ENCODE results near the gene PUS7L. TPM values are rescaled to one million over a fixed set of nuclear protein-coding genes. Genes with fewer than 3 reads are reported as not detected.
"Not testable (repeated sequence)": the region's sequence is repeated elsewhere in the genome, so short reads cannot be mapped to it uniquely, and the experiment has no call there.

Gene PUS7L
- total RNA-seq, 4 donors from 2014 or later: 3.0 to 16.3 (median 9.5) TPM

GRCh38 chr12:43692064-43692463 lies 66.5 kb downstream of the PUS7L start:
- Histone ChIP-seq H3K36me3 (no peaks in the 10 kb centered on the region), H3K4me3 (no peak overlapping the region), H3K4me1 (no peaks in the 10 kb centered on the region), H3K27me3 (no peaks in the 10 kb centered on the region), H3K27ac (no peak overlapping the region), H3K9me3 (no peaks in the 10 kb centered on the region)
- TF ChIP-seq POLR2A (IDR thresholded peaks at IDR 0.05) (no peak), EP300 (IDR thresholded peaks at IDR 0.05; ENCODE audit: low read depth) (no peak), POLR2AphosphoS5 (IDR thresholded peaks at IDR 0.05) (no peak)
- TF ChIP-seq, protein P1, sequence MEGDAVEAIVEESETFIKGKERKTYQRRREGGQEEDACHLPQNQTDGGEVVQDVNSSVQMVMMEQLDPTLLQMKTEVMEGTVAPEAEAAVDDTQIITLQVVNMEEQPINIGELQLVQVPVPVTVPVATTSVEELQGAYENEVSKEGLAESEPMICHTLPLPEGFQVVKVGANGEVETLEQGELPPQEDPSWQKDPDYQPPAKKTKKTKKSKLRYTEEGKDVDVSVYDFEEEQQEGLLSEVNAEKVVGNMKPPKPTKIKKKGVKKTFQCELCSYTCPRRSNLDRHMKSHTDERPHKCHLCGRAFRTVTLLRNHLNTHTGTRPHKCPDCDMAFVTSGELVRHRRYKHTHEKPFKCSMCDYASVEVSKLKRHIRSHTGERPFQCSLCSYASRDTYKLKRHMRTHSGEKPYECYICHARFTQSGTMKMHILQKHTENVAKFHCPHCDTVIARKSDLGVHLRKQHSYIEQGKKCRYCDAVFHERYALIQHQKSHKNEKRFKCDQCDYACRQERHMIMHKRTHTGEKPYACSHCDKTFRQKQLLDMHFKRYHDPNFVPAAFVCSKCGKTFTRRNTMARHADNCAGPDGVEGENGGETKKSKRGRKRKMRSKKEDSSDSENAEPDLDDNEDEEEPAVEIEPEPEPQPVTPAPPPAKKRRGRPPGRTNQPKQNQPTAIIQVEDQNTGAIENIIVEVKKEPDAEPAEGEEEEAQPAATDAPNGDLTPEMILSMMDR (IDR thresholded peaks at IDR 0.05): no peak
- in situ Hi-C loops (cut with MboI; ENCODE audit: low pct_ligation_motif_present in 1 of 4, low pct_unique_long_range_greater_than_20kb in 1 of 4, low sequenced_read_pairs in 3 of 4) (no loop called here), intact Hi-C loops (cut with DNase I; ENCODE audit: low total_unique reads) (no loop called here)
- DNase-seq: no peak
- 30 to 39% methylated on average over 1 of the region's 1 CpG for WGBS, 2 donors (ENCODE audit: low coverage in 1 of 2)

- DNase-seq; H3K36me3 ChIP-seq; H3K27me3 ChIP-seq; H3K4me3 ChIP-seq; intact Hi-C loops (cut with DNase I; ENCODE audit: low total_unique reads); H3K4me1 ChIP-seq; H3K27ac ChIP-seq; in situ Hi-C loops (cut with MboI; ENCODE audit: low pct_ligation_motif_present in 1 of 4, low pct_unique_long_range_greater_than_20kb in 1 of 4, low sequenced_read_pairs in 3 of 4); H3K9me3 ChIP-seq: not testable (repeated sequence)
- WGBS, 2 donors (ENCODE audit: low coverage in 1 of 2): 95% methylated on average over 24 of the region's 30 CpGs; no CpG with 5 or more reads in 1 of the 2 donors
Observed at GRCh38 chr12:43685491-43685890, 73.1 kb downstream of the PUS7L start.

GRCh38 chr12:43676183-43676813 lies 82.3 kb downstream of the PUS7L start:
- DNase-seq: no peak

GRCh38 chr12:43675048-43675904 lies 83.3 kb downstream of the PUS7L start:
- in situ Hi-C loops (cut with MboI; ENCODE audit: low pct_ligation_motif_present in 1 of 4, low pct_unique_long_range_greater_than_20kb in 1 of 4, low sequenced_read_pairs in 3 of 4): no loop called here
- no peak for DNase-seq
- 69% methylated on average over 5 of the region's 6 CpGs; no CpG with 5 or more reads in 1 of the 2 donors for WGBS, 2 donors (ENCODE audit: low coverage in 1 of 2)
- intact Hi-C loops (cut with DNase I; ENCODE audit: low total_unique reads): no loop called here
- no peak for TF ChIP-seq POLR2AphosphoS5 (IDR thresholded peaks at IDR 0.05)
- no peak for TF ChIP-seq EP300 (IDR thresholded peaks at IDR 0.05; ENCODE audit: low read depth)
- no peak for TF ChIP-seq POLR2A (IDR thresholded peaks at IDR 0.05)
- TF ChIP-seq, protein P1 (IDR thresholded peaks at IDR 0.05): no peak
- no peaks in the 10 kb centered on the region for H3K9me3 ChIP-seq
- no peak overlapping the region for H3K27ac ChIP-seq
- no peaks in the 10 kb centered on the region for H3K4me1 ChIP-seq
- H3K36me3 ChIP-seq: no peaks in the 10 kb centered on the region
- H3K27me3 ChIP-seq: no peaks in the 10 kb centered on the region
- H3K4me3 ChIP-seq: no peak overlapping the region

More at GRCh38 chr12:43676183-43676813, 82.3 kb downstream of the PUS7L start:
- no peak overlapping the region for H3K4me3 ChIP-seq
- in situ Hi-C loops (cut with MboI; ENCODE audit: low pct_ligation_motif_present in 1 of 4, low pct_unique_long_range_greater_than_20kb in 1 of 4, low sequenced_read_pairs in 3 of 4) (no loop called here), intact Hi-C loops (cut with DNase I; ENCODE audit: low total_unique reads) (no loop called here)
- H3K9me3 ChIP-seq: no peaks in the 10 kb centered on the region
- H3K27me3 ChIP-seq: no peaks in the 10 kb centered on the region
- no peaks in the 10 kb centered on the region for H3K4me1 ChIP-seq
- no peaks in the 10 kb centered on the region for H3K36me3 ChIP-seq
- TF ChIP-seq POLR2AphosphoS5 (IDR thresholded peaks at IDR 0.05) (no peak), POLR2A (IDR thresholded peaks at IDR 0.05) (no peak), EP300 (IDR thresholded peaks at IDR 0.05; ENCODE audit: low read depth) (no peak)
- TF ChIP-seq, protein P1 (IDR thresholded peaks at IDR 0.05): peak in 2 of 5 experiments; percentile 22 to 25
- no peak overlapping the region for H3K27ac ChIP-seq
- 61% methylated on average over 5 of the region's 5 CpGs; no CpG with 5 or more reads in 1 of the 2 donors for WGBS, 2 donors (ENCODE audit: low coverage in 1 of 2)
